ENCODE data around the gene NID2. TPM values are rescaled to one million over a fixed set of nuclear protein-coding genes. Genes with fewer than 3 reads are reported as not detected.

NID2 gene, protein sequence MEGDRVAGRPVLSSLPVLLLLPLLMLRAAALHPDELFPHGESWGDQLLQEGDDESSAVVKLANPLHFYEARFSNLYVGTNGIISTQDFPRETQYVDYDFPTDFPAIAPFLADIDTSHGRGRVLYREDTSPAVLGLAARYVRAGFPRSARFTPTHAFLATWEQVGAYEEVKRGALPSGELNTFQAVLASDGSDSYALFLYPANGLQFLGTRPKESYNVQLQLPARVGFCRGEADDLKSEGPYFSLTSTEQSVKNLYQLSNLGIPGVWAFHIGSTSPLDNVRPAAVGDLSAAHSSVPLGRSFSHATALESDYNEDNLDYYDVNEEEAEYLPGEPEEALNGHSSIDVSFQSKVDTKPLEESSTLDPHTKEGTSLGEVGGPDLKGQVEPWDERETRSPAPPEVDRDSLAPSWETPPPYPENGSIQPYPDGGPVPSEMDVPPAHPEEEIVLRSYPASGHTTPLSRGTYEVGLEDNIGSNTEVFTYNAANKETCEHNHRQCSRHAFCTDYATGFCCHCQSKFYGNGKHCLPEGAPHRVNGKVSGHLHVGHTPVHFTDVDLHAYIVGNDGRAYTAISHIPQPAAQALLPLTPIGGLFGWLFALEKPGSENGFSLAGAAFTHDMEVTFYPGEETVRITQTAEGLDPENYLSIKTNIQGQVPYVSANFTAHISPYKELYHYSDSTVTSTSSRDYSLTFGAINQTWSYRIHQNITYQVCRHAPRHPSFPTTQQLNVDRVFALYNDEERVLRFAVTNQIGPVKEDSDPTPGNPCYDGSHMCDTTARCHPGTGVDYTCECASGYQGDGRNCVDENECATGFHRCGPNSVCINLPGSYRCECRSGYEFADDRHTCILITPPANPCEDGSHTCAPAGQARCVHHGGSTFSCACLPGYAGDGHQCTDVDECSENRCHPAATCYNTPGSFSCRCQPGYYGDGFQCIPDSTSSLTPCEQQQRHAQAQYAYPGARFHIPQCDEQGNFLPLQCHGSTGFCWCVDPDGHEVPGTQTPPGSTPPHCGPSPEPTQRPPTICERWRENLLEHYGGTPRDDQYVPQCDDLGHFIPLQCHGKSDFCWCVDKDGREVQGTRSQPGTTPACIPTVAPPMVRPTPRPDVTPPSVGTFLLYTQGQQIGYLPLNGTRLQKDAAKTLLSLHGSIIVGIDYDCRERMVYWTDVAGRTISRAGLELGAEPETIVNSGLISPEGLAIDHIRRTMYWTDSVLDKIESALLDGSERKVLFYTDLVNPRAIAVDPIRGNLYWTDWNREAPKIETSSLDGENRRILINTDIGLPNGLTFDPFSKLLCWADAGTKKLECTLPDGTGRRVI (N-terminal part only)
- polyA plus RNA-seq (ENCODE audit: insufficient read length in 4 of 4): 100 to 1,000 TPM in 3 of 4 donors, 10 to 100 TPM in 1; 88.9 to 239 (median 139) TPM

DNA sequence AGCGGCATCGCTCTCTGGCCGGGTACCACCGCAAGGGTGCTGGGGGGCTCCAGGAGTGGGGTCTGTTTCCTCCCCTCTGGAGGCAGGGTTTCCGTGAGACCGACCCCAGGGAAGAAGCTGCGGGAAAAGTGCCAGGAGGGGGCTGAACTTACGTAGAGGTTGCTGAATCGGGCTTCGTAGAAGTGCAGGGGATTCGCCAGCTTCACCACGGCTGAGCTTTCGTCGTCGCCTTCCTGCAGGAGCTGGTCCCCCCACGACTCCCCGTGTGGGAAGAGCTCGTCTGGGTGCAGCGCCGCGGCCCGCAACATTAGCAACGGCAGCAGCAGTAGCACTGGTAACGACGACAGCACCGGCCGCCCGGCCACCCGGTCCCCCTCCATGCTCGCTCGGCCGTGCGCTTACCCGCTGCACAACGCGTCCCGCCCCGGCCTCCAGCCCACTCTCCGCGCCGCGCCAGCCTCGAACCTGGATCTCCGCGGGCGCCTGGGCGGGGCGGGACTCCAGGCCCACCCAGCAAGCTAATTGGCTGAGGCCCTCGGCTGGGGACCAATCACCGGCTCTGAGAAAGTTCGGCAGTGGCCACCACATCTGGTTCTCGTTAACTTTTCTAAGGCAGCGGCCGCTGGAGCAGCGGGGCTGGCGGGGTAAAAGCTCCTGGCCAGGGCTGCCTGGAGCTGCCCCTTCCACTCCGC lies at the start of gene NID2:
TSS of gene NID2 (minus strand) at position 445 of the 692 bp plus-strand sequence. CDS start at position 380, 65 bp downstream.
- peak; percentile 69 to 84 (median 77) for DNase-seq (ENCODE audit: low read depth in 4 of 4, low spot score in 3 of 4)

DNA sequence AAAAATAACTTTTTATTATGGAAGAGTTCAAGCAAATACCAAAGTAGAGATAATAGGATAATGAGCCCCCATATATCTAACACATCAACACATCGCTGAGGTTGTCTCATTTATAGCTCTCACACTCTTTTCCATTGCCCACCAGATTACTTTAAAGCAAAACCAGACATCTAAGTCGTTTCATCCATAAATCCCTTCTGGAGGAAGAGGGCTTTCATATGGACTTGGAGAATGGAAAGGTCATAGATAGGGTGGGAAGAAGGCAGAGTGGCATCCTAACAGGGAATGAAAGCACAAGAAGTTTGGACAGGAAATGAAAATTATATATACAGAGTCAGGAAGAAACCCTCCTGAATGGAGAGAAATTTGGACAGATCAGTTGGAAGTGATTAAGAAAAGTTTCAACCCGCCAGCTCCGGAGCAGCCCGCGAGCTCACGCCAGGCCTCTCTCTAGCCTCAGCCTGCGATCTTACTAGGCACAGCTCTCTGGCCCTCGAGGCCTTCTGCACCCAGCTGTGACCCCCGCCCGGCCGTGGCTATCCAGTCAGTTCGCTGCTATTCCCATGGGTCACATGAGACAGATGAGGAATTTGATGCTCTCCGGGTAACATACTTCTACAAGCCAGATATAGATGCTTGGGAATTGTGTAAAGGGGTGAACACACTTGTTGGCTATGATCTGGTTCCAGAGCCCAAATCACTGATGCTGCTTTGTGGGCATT lies 48.4 kb upstream of the NID2 start:
- no peak for DNase-seq (ENCODE audit: low read depth in 4 of 4, low spot score in 3 of 4)

DNA sequence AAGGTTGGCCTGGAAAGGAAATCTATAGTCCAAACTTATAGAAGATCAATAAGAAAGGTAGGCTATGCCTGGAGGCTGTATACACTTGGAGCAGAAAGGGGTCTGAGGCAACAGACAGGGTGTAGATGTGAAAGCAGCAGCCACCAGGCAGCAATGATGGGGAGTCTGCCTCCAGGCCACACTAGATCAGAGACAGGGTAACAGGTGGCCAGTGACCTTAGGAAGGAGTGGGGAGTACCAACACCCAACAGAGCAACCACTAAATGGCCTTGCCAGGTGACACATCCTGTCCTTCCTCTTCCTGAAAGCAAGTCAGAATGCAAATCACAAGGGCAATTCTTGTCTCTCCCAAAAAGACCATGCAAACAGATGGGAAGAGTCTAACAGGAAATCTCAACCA lies 46.4 kb upstream of the NID2 start:
- no peak for DNase-seq (ENCODE audit: low read depth in 4 of 4, low spot score in 3 of 4)

DNA sequence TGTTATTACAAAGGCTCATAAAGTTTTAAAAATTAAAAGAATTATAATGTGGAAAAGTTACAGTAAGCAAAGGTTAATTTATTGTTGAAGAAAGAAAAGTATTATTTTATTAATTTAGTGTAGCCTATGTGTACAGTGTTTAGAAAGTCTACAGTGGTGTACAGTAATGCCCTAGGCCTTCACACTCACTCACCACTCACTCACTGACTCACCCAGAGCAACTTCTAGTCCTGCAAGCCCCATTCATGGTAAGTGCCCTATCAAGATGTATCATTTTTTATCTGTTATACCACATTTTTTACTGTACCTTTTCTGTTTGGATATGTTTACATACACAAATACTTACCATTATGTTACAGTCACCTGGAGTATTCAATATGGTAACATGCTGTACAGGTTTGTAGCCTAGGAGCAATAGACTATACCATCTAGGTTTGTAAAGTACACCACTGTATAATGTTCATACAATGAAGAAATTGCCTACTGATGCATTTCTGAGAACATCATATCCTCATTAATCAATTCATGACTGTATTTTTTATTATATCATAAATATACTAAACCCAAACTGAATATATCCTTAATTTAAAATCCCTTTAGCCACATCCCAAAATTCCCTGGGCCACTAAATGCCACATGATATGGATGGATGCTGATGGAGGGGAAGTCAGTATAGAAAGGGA lies 43.6 kb upstream of the NID2 start:
- no peak for DNase-seq (ENCODE audit: low read depth in 4 of 4, low spot score in 3 of 4)

DNA sequence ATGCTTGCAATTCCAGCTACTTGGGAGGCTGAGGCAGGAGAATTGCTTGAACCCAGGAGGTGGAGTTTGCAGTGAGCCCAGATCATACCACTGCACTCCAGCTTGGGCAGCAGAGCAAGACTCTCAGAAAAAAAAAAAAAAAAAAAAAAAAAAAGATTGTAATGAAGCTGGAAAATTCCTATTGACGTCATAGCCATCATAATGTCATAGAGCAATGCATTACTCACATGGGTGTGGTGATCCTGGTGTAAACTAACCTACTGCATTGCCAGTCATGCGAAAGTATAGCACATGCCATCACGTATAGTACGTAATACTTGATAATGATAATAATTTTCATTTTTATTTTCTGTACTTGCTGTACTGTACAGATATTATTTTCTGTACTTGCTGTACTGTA lies 42.7 kb upstream of the NID2 start:
- no peak for DNase-seq (ENCODE audit: low read depth in 4 of 4, low spot score in 3 of 4)

DNA sequence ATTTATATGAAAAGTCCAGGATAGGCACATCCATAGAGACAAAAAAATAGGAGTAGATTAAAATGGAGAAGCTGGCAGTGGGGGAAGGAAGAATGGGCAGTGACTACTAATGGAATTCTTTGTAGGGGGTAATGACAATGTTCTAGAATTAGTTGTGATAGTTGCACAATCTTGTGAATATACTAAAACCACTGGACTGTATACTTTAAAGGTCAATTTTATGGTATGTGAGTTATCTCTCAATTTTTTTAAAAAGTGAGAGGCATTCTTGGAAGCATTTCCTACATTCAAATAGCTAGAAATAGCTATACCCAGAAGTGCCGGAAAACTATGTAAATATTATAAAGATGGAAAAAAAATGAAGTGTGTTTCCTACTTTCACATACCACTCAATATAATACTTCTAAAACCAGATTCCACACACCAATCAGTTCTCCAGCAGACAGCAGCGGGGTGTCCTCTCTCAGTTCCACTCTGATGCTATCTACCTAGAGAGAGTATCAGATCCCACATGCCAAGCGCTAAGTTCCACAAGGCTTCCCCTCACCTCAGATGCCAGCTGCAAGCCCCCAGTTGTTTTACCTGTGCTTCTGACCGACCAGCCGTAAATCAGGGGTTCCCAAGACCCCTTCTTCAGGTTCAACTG lies 41.7 kb upstream of the NID2 start:
- DNase-seq (ENCODE audit: low read depth in 4 of 4, low spot score in 3 of 4): no peak

DNA sequence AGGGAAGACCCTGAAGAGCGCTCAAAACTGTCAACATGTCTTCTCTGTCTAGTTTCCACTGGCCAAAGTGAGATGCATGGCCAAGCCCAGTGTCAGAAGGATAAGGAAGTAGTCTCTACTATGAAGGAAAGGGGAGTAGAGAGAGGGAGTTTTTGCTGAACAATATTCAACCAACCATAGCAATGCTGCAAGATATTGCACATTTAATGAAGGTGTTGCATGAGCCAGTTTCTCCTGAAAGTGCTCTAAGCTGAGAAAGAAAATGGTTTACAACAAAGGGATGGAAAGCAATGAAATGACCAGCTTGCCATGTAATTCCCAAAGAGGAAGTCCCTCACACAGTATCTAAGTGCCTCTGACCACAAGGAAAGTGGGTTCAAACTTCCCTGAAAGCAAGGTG lies 40.0 kb upstream of the NID2 start:
- no peak for DNase-seq (ENCODE audit: low read depth in 4 of 4, low spot score in 3 of 4)

DNA sequence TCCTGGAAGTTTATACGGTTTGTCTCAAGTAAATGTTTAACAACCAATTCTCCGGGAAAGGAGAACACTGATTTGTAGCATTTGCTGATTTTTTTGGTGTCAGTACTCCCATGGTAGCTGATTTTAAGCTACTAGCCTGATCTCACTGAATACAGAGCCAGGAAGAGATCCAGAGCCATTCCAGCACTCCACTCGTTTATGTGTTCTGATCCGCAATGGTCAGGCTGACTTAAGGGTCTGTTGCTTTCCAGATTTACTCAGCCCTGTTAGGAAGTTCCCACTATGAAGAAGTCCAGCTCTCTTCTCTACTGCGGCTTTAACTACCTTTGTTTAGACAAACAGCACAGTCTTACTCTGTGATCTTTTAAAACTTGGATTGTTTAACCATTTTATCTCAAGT lies 38.0 kb upstream of the NID2 start:
- no peak for DNase-seq (ENCODE audit: low read depth in 4 of 4, low spot score in 3 of 4)

DNA sequence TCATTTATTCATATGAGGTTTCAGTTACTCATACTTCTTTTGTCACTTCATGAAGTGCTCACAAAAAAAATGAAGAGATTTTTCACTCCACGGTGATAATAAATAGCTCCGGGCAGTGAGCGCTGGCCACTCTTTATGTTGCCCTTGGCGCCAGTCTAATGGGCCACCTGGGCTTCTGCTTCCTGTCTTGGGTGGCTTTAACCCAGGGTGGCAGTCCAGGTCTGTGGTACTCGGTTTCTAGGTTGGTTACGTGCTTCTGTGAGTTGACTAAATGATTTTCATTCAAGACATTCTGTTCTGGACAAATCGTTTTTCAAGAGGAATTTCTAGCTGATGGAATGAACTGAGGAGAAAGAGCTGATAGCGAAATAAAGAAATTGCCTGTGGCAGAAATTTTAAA lies 34.6 kb upstream of the NID2 start:
- DNase-seq (ENCODE audit: low read depth in 4 of 4, low spot score in 3 of 4): no peak

DNA sequence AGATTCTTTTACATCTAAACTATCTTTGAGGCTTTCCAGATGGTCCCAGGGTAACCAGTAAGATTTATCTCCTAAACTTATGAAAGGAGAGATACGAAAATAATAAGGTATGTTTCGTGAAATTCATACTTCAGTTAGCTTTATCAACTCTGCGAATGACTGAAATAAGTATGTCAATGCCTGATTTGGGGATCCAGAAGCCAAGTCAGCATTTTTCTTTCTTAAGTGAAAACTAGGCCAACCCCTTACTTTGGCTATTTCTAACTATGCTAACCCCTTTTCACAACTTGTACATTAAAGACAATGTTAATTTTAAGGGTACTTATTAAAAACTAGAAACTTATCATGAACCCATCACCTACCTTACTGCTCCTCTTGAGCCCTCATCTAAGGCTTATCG lies 26.9 kb upstream of the NID2 start:
- no peak for DNase-seq (ENCODE audit: low read depth in 4 of 4, low spot score in 3 of 4)

DNA sequence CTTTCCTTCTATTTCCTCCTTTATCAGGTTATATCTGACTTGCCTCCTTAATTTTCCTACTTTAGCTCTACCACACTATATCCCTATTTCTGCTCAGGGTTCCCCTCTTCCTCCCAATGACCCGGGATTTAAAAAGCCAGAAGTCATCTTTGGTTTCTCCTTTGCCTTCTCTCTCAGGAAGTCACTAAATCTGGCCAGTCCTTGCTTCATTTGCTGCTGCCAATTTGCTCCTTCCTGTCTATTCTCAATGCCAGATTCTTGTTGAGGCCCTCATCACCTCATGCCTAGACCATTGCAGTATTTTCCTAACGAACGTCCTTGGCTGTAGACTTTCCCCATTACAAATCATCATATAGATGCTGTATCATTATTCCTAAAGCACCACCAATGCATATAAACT lies 26.5 kb upstream of the NID2 start:
- DNase-seq (ENCODE audit: low read depth in 4 of 4, low spot score in 3 of 4): no peak

DNA sequence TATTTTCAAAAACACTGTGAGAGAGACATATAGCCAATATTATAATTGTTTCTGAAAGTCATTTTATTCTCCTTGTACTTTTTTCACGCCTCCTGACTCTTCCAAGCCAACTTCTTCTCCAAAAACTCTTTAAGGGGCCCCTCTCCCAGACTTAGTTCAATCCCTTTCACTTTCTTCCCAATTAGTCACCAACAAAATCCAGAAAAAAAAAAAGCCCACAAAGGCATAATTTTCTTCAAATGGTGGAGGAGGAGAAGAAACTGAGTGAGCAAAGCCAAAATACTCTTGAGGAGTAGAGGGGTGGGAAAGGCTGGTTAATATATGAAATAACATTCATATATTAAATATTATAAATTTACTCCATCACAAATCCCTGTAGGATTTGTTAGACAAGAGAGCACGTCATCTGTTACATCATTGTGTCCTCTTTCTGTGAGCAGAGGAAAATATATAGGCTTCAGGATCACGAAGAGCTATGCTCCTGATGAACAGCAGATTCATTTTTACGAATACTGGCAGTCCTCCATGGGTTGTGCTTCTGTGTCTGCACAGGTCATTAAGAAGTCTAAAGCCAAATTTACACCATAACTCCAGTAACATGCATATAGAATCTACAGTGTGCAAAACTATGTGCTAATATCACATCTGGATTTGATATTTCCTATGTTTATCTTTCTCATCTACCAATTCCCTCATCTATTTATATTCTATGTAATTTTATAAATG lies 25.9 kb upstream of the NID2 start:
- DNase-seq (ENCODE audit: low read depth in 4 of 4, low spot score in 3 of 4): no peak

DNA sequence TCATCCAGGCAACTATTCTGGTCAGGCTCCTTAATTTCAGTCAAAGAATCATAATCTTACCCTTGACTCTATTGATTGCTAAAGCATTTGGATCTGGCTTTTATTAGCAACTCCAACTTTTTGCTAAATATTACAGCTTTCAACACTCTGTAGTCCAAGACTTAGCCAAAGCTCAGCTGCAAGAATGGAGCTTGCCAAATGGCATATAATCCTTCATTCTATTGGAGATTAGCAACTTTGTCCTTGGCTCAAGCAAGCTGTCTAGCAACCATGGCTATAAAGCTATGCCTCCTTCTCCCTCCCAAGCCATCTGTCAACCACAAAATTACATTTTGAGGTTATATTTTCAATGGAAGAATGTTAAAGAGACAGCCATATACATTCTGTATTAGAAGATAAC lies 23.1 kb upstream of the NID2 start:
- DNase-seq (ENCODE audit: low read depth in 4 of 4, low spot score in 3 of 4): no peak

DNA sequence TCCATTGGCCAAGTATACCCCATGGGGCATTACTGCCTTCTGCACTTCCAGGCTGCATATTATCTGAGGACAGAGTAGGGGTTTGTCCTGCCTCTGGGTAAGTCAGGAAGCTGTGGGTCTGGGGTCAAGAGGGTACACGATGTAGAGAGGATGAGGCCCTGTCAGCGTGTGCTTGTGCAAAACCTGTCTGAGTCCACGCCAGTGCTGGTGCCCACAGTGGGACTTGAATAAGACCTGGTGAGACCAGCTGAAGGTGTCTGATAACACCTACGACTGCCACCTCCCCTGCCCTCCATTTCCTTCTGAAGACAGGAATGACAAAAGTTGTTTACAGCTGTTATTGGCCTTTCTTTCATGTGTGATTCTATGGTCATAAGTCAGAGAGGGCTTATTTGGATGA lies 22.1 kb upstream of the NID2 start:
- no peak for DNase-seq (ENCODE audit: low read depth in 4 of 4, low spot score in 3 of 4)

DNA sequence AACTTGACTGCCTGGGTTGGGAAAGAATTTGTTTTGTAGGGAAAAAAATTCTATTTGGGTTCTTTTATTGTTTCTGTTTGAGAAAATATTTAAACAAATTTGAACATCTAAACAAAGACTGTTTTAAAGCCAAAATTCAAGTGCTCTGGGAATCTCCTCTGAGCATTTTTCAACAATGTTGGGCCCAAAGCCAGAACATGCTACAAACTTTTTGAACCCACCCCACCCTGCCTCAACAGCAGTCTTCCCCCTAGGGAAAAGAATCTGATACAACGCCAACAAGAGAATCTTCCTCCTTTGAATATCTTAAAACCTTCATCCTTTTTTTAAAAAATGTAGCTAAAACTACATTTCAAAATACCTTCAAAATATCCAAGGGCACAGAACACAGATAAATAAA lies 20.4 kb upstream of the NID2 start:
- DNase-seq (ENCODE audit: low read depth in 4 of 4, low spot score in 3 of 4): no peak

DNA sequence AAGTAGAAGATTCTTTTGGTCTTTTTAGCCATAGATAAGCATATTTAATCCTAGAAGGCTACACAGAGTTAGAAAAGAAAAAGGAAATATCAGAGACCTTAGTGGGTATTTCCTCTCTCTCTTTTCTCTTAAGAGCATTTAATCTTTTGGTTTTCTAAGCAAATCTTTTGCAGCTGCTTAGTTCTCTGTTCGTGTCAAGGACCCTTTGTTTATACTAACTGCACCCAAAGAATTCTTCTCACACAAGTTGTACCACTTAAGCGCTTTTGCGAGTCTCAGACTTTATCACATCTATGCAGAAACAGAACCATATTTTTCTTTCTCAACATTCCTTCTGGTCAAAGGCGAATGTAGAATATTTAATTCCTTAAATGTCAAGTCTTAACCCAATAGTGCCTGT lies 17.9 kb upstream of the NID2 start:
- no peak for DNase-seq (ENCODE audit: low read depth in 4 of 4, low spot score in 3 of 4)

DNA sequence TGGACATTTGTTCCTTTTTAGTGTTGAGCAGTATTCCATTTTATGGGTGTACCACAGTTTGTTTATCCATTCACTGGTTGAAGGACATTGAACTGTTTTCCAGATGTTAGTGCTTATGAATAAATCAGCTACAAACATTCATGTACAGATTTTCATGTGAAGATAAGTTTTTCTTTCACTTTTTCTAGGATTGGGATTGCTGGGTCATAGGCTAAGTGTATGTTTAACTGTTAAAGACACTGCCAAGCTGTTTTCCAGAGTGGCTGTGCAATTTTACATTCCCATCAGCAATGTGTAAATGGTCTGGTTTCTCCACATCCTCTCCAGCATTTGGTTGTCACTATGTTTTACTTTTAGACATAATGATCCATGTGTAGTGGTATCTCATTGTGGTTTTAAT lies 14.0 kb upstream of the NID2 start:
- DNase-seq (ENCODE audit: low read depth in 4 of 4, low spot score in 3 of 4): no peak

DNA sequence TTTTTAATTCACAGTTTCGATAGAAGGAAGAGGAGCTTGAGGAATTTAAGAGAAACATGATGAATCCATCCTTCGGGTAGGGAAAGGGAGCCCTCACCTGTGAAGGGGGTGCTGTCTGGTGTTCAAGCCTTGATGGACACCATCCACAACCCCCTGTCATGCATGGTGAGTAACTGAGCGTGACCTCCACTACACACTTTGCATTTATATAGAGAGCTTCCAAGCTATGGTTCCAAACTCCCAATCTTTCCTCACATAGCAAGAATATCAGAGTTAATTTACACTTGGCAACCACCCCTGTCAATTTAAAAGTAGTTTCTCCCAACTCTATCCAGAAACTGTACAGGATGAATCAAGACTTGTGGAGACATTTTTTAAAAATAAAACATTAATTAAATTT lies 13.1 kb upstream of the NID2 start:
- DNase-seq (ENCODE audit: low read depth in 4 of 4, low spot score in 3 of 4): no peak
